ENCODE results near the gene ARNT2.

Gene ARNT2

DNA sequence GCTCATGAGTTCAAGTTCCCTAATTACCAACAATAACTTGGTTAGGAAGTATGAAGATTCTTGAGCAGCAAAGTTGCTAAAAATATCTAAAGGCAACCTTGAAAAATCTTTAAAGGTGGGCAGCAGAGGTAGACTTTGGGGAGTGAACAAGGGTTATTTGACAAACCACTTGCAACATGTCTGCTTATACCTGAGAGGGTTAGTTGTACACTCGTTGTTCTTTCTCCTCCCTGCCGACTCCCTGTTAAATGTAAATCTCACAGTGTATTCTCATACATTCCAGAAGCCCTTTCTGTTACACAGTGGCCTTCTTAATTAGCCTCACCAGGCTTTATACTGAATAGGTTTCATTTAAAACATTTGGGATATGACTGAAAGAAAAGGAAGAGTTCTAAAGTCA lies 121.7 kb downstream of the ARNT2 start:
- no peak for DNase-seq

DNA sequence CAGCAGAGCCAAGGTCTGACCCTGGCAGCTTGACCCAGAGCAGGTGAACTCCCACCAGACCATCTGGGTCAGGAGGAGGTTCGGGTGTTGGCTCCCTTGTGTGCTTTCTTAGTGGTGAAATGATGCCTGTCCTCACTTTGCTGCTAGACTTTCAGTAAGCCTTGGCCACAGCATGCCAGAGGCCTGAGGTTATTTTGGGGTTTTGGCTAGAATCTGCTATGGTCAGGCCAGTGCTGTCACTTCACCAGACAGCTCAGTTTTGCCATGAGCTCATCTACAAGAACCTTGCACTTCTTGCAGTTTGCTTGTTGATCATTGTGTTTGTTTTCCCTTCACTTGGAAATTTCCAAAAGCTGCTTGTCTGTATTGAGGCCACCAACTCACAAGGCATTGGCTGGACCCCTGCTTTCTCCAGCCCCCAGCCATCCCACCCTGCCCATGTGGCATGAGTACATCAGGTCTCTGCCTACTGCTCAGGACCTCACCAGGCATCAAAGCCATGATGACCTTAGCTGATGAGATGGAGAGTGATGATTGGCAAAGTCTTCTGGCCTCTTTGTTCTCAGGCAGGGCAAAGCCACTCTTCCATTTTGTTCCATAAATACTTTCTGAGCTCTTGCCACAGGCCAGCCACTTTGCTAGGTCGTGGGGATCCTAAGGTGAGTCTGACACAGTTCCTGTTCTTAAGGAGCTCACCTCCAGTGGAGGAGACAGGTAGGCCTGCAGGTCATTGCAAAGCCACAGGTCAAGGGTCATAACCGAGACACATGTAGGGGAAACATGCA lies 122.6 kb downstream of the ARNT2 start:
- no peak for DNase-seq

DNA sequence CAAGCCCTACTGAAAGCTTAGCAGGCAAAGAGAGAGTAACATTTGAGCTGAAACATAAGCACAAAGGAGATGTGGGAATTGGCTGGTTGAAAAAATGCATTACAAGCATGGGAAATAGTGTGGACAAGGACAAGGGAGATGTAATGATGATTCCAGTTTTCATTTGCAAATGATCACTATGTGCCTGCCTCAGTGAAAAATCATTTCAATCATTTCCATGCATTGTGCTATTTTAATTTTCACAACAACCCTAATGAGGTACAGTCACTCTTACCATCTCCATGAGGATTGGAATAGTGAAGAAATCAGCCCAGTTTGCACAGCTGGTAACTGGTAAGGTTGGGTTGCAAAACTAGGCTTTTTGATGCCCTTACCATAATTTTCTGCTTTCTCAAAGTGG lies 123.2 kb downstream of the ARNT2 start:
- no peak for DNase-seq

DNA sequence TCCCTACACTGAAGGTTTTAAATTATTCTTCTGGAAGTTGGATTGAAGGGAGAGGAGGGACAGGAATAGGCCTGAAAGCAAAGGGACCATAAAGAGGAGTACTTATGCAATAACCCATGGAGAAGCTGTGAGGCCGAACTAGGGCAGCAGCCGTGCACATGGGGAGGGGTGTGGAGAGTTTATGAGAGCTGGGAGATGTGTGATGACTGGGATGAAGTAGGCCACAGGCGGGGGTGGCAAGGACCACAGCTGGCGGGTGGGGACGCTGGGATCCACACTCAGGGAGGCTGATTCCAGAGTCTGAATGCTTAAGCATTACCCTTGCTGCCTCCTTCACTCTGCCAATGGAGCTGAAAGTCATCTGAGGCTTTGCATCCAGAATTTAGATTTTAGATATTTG lies 123.8 kb downstream of the ARNT2 start:
- no peak for DNase-seq

DNA sequence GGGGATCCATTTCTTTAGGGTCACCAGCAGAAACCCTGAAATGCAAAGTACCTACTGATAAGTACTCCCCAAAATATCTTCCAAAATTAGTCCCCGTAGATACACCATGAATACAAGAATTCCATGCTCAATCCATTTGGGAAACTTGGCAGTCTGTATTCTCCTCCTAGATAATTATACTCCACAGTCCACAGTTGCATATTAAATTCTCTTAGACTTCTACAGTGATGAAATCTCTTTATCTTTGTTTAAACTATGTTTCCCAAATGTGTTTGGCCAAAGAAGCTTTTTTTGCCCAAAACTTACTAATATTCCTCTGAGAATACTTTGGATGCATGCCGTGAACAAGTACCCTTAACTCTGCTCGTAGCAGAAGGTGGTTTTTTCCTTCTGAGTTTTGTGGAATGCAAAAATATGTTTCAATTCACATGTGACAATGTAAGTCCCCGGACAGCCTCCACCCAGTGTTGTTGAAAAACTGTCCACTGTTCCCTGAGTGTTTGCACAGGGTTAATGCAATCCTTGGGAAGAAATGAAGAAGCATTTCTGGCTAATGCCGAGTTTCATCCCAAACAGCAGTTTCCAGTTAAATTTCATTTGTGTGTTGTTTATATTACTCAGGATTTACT lies 126.7 kb downstream of the ARNT2 start:
- no peak for DNase-seq

DNA sequence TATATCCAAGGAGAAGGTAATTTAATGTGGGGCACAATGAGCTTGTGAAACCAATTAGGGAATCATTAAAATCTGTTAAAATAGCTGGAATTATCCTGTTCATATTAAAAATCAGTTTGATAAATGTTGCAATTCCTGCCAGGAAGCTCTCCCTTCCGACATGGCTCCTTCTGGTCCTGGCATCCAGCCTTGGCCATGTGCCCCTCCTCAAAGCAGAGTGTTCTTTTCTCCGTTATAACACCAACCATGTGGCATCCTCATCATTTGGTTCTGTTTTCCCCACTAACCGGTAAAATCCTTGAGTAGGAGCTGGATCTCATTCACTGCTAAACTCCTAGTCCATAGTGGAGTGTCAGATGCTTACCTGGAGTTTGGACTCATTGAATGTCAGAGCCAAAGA lies 127.2 kb downstream of the ARNT2 start:
- DNase-seq: no peak

DNA sequence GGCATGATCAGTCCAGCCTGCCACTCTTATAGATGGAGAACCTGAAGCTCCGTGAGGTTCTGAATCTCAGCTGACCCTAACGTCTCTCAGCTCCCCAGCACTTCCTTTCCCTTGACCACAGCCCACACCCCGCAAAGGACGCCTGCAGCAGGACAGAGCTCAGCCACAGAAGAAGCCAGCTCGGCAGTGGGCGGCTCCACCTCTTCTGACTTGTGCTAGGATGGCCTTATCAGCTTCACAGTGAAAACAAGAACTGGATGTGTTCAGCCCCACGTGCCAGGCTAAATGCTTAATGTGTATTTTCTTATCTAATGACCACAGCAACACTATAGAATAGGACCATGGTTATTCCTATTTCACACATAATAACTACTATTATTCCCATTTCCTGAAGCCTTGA lies 127.6 kb downstream of the ARNT2 start:
- DNase-seq: no peak

DNA sequence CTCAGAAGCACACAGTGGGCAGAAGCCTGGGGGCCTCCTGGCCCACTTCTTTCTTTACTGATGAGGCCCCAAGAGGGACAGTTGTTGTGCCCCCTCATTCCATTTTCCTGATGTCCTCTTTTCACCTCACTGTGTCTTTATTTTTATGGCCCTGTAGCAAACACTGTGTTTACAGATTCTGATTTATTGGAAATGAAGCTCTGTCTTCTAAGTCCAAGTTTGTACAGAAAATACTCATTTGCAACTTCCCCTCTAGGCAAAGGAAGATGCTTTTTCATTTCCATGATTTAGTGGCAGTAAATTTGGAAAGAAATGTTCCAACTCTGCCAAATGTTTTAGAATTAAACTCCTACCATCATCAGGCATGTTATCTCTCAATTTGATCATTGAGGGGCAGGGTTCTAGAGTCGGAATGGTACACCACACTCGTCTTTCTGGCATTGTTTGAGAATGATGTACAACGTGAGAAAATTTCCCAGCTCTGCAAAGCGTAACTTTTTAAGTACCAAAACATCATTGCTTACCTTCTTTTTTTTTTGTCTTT lies 129.7 kb downstream of the ARNT2 start:
- no peak for DNase-seq

DNA sequence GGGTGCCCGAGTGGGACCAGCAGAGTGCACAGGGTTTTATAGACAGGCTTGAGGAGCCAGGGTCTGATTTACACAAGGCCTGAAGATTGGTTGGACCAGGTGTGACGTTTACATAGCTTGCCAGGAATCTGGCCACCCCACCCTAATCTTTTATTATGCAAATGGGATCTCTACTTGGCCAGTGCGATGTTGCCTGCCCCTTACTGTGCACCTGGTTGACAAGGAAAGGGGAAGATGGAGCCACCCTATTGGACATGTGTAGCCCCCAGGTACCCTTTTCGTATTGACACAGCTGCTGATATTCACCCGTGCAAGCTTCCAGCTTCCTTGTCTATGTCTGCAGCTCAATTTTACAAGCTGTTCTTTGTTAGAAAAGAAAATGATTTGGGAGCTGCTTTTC lies 132.0 kb downstream of the ARNT2 start:
- DNase-seq: no peak

DNA sequence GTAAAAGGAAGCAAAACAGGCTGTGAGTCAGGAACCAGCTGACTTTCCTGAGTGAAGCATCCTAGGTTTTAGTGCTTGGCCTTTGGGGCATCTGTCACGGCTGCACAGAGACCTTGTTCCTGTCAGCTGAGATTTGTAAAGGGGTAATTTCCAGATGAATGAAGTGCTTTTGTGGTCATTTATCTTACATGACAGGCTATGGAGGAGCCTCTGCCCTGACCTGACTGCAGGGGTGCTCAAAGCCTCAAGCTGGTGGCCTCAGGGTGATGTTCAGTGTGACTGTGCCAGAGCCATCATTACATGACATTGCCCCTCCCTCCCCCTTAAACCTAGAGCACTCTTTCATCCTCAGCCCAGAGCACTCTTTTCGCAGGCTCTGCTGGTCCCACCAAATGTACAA lies 132.5 kb downstream of the ARNT2 start:
- no peak for DNase-seq

DNA sequence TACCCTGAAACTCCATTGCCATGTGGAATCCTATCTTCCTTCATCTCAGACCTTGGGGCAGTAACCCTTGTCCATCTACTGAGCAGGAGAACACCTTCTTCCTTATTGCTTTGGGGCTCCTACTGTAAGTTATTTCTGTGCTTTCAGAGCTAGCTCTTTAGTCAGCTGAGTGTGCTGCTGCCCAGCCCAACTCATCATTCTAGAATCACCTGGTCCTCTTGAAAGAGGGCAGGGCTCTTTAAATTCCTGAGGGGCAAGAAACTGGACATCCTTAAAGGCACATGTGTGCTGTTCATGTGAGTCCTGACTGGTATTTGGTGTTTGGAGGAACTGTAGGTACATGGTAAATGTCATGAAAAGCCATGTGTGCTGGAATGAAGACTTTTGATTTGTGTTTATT lies 140.9 kb downstream of the ARNT2 start:
- DNase-seq: no peak

DNA sequence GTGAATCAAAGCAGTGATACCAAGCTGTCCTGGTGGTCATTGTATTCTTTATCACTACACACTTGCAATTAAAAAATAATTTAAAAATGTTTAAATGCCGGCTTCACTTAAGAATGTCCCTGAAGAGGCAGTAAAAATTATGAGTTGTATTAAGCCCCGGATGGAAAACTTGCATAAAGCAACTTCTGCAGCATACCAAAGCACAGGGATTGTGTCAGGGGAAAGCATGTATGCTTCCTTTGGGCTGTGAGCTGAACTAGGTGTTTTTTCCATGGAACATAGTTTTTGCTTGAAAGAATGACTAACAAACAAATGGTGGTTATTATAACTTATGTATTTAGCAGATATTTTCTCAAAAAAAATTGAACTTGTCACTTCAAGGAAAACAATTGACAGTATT lies 143.1 kb downstream of the ARNT2 start:
- DNase-seq: no peak

DNA sequence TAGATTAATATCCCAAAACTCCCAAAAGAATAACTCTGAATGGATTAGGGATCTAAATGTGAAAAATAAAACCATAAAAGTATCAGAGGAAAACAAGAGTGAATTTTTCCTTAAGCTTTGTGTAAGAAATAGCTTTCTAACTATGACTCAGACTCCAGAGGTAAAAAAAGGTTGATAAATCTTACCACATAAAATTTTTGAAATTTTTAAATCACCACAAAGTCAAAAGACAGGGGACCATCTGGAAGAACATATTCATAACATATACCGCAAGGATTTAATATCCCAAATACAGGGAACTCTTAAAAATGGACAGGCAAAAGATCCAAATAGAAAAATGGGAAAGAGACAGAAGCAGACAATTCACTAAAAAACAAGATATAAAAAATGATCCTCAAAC lies 145.0 kb downstream of the ARNT2 start:
- no peak for DNase-seq

DNA sequence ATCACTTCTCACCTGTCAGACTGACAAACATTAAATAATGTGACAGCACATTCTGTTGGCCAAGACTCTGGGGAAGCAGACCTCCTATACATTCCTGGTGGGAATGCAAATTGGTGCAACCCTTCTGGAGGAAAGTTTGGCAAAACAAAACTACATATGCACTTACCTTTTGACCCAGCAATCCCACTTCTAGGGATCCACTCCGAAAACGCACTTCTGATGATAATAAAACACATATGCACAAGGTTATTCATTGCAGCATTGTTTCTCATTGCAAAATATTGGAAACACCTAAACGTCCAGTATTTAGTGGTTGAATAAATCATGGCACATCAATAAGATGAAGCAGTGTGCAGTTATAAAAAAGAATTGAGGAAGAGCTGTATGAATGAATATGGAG lies 145.5 kb downstream of the ARNT2 start:
- no peak for DNase-seq

DNA sequence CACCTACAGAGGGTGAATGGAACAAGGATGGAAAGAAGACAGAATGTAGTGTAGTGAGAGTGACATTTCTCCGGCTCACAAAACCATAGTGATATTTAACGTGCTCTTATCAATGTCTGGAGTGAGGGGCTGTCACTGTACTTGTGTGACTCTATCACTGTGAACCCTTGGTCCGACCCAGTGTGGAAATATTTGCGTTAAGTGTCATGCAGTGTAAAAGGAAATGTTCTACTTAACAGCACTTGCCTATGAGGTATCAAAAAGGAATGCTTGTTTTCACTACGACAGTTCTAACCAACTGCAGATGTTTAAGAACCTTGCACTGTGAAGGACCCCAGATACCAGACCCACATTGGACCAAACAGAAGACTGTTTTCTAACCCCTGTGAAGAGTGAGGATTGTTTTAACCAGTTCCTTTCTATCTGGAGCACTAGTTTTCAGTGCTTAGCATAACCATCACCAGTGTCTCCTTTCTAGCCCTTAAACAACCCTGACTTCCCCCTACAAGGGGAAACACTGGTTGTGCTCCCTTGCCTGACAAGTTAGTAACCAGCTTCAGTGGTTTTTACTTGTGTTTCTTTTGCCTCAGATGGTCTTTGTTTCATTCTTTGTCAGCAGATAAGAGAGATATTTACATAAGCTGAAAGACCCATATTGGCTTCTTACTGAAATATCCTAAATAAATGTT lies 146.2 kb downstream of the ARNT2 start:
- DNase-seq: no peak

DNA sequence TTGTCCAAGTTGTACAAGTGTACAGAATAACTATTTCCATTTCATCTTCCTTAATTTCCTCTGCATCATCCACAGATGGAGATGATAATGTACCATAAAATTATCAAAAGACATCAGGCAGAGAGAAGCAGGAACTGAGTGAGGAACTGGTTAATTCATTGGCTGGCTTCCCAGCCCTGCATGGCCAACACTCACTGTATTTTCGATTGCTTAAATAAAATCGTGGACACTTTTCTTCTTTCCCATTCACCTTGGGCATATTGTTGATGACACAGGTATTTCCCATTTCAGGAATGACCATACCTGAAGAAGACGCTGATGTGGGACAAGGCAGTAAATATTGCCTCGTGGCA lies 146.7 kb downstream of the ARNT2 start:
- DNase-seq: no peak

DNA sequence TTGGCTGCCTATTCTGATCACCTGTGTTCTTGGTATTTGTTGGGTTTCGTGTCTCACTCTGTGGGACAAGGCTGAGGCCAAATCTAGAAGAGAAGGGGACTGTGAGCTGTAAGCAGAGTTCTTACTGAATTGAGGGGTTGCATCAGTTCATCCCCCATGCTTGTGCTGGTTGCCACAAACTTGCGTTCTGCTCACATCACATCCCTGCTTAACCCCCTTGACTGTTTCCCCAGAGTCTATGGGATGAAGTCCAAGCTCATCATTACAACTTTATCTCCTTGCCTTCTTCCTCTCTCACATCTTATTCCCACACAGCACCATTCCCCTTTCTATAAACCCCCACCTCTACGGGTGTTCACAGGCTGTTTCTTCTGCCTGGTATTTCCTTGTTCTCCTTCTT lies 147.2 kb downstream of the ARNT2 start:
- no peak for DNase-seq

DNA sequence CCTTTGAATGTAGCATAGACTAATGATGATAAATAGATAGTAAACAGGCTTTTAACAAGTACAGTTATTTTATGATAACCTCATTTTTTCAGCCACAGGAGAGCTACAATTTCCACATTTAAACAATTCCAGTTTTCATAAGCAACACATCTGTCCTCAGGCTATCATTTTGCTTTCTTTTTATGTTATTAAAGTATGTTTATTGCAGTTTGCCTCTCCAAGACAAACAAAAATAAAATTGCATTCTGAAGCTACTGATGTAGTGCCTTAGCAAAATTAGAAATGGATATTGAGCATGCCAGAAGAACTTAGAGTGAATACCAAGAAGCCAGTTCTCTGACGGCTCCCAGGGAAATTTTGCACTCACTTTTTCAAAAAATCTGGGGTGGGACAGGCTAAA lies 150.4 kb downstream of the ARNT2 start:
- no peak for DNase-seq

DNA sequence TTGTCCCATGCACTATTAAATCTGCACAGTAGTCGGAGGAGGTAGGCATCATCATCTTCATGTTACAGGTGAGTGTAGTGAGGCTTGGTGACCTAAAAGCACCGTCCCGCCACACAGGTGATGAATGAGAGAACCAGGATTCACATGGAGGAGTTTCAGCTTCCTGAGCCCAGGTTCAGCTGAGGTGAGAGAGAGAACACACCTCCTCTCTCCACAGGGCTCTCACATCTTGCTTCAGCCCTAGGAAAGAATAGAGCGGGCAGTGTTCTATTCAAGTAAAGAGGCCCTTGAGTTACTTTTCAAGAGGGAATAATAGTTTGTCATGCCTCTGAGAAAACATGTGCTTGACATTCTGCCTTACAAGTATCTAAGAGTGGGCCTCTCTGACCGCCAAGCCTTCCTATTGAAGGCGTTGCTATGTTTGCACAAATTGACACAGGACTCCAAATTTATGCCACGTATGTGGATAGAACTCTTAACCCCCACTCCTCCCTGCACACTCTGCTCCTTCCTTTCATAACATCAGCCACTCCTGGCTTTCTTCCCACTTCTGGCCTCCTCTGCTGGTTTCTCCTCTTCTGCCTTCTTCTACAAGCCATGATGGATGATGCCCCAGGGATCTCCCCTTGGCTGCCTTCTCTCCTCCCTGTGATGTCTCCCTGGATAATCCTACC lies 152.6 kb downstream of the ARNT2 start:
- DNase-seq: no peak

DNA sequence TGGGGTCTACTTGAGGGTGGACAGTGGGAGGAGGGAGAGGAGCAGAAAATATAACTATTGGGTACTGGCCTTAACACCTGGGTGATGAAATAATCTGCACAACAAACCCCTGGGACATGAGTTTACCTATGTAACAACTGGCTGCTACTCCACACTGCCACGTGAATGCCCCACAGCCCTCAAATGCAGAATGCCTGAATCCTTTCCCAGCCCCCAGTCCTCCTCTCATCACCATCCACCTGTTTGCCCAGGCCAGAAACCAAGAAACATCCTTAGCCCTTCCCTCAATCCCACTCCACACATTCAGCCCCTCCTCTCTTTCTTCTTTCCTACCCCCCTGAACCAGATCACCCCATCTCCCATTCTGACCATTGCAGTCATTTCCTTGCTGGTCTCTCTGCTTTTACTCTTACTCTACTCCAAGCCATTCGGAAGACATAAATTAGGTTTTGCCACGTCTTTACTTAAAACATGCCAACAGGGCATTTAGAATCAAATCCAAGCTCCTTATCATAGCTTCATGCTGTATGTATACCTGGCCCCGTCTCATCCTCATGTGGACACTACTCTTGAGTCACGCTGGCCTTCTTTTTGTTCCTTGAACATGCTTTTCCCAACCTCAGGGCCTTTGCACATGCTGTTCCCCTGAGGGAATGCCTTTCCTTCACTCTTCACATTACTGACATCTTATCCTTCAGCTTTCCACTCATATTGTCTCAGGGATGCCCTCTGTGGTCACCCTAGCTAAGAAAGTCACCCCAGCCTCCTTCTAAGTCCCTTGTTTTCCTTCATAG lies 153.5 kb downstream of the ARNT2 start:
- DNase-seq: no peak

DNA sequence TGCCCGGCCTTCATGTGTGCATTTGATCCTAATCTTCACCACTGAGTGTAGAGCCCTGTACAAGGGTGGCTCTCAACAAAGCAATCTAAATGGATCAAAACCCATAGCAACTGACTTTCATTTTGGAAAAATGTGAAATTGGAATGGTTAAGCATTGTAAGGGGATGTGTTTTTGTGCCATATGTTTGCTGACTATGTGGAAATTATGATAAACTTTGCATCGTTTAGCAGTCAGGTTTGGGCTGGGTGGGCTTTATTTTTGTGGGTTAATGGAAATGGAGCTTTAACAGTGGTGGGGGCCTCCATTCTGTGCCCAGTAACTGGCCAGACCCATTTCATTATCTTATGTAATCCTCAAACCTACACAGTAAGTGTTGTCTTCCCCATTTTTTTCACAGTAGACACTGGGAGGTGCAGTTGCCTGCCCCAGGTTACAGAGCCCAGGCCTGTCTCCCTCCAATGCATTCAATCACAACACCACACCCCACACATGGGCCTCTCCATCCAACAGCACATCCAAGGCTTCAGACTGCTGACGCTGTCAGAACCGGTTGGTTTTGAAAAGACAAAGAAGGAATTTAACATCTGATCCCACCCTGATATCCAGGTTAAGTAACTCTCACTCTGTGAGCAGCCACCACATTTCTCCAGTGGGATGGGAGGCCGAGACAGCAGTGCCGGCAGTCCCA lies 154.6 kb downstream of the ARNT2 start:
- no peak for DNase-seq

DNA sequence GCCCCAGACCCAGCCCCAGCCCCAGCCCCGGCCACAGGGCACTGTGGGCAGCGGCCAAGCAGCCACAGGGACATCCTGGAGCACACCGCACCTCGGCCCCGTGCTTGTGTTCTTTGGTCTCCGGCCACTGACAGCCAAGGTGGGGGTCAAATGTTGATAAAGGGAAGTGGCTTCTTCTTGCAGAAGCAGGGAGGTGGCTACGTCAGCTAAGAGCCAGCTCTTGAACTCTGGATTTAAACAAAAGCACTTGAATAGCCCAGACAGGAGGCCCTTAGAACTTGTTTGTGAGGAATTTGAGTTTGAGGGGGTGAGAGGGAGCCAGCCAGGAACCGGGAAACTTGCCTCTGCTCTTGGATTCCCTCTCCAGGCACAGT lies 155.1 kb downstream of the ARNT2 start:
- DNase-seq: no peak
